Measurements from ENCODE around the gene AGAP9.
"Not testable (repeated sequence)": the region's sequence is repeated elsewhere in the genome, so short reads cannot be mapped to it uniquely, and the experiment has no call there.

Gene AGAP9

DNA sequence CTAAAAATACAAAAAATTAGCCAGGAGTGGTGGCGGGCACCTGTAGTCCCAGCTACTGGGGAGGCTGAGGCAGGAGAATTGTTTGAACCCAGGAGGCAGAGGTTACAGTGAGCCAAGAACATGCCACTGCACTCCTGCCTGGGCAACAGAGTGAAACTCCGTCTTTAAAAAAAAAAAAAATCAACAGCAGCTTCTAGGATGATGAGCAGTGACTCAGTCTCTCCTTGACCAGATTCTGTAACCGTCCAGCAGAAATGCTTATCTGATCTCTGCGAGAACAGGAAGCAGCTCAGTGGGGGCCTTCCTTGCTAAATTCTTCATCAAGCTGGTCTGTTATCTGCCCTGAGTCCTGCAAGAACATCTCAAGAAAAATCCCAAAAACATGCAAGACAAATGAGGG is 37.5 kb downstream of the AGAP9 start:
- DNase-seq (ENCODE audit: low spot score): not testable (repeated sequence)

DNA sequence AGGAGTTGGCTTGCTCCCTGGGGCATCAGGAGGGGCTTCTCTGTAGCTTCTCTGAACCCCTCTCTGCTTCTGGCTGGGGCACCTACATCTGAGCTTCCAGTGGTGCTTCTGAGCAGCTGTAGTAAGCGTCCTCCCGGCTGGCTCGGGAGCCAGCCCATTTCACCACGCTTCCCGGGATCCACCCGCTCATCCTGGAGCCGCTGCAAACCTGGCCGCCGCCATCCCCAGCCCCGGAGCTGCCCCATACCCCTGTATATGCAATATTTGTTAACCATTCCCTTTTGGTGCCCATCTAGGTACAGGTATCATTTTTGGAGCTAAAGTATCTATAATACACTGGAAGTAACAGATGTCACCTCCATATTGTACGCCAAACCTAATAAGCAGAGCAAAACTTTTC is 38.7 kb downstream of the AGAP9 start:
- DNase-seq (ENCODE audit: low spot score): not testable (repeated sequence)

DNA sequence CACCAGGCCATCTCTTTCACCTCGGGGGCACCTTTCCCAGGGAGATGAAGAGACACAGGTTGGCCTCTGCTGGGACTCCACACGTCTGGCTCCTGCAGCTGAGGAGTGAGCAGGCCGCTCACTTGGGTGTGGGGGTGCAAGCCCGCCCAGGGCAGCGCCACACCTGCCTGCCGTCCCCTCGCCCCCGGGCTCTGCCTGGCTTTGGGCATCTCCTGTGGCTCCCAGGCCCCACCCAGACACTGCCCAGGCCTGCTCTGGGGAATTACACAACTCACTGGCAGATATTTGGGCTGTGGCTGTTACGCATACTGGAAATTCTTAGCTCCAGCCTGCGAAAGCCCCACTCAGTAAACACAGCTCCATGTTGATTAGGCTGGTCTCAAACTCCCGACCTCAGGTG is 39.5 kb downstream of the AGAP9 start, which contains the start of gene ANXA8:
ANXA8 (minus strand) TSS at position 193 of the 400 bp plus-strand sequence; CDS start at position 11, 182 bp downstream.
- DNase-seq (ENCODE audit: low spot score): not testable (repeated sequence)

DNA sequence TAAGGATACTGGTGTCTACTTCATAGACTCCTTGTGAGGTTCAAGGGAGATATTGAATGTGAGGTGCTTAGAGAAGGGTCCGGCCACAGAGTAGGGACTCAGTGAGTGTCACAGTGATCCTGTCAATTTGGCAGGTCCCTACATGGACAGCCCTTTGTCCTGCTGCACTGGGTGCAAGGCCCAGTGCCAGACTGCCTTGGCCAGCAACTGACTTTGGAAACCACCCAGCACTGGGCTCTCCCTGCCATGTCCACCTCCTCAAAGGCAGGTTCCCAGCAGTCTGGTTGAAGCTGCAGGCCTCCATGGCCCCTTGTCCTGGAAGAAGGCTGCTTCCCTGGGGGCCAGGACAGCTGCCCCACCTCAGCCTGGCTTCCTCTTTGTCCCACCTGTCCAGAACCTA is 41.1 kb downstream of the AGAP9 start:
- not testable (repeated sequence) for DNase-seq (ENCODE audit: low spot score)

DNA sequence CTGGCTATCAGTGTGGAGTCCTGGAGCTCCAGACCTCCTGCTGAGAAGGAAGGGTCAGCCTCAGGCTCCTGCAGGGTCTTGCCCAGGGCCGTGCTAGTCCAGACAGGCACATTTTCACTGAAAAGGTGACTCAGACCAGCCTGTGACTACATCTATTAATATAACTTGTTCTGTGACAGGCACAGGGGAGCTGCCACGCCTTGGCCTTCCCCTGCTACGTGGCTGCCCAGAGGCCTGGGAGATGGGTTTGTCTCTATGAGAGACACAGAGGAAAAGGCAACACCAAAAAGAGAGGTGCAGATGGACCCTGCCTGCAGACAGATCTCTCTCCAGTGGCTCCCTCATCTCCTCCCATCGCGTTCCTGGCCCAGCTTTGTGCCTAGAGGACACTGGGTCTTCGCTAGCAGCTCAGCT is 41.7 kb downstream of the AGAP9 start:
- DNase-seq (ENCODE audit: low spot score): not testable (repeated sequence)

DNA sequence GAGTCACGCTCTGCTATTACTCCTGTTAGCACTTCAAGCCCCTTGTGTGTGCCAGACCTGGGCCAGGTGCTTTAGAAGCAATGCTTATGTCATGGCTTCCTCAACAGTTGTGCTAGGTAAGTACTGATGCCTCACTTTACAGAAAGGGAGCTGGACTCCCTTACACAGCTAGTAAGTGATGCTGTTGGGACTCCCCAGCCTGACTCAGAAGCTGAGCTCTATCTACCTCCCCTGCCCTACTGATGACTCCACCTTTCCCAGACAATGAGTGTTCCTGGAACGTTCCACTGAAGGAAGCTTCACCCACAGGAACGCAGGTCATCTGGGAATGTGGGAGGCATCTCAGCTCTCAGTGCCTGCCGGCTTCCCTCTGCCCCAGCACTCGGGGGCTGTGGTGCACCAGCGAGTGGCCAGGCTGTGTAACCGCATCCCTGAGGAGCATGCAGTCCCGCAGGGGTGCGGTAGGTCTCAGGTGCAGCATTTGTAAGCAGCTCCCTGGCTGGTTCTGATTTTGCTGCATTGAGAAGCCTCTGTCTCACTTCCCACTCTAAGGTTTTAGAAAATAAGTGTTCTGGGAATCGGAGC is 42.2 kb downstream of the AGAP9 start:
- DNase-seq (ENCODE audit: low spot score): not testable (repeated sequence)

DNA sequence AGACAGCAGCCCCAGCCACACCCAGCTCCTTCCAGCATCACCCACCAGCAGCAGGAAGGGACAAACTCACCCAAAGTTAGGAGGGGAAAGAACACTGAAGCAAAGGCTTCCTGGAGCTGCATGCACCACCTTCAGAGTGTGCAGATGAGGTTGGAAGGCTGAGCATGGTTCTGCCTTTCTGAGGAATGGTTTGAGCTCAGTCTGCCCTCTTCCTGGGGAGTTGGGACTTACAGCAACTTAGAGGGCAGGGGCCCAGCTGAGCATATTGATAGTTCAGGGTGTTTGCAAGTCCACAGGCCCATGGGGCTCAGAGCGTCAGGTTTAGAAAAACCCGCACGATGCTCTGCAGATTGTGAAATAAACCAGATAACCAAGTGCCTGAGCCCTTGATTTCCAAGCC is 43.3 kb downstream of the AGAP9 start:
- DNase-seq (ENCODE audit: low spot score): not testable (repeated sequence)

DNA sequence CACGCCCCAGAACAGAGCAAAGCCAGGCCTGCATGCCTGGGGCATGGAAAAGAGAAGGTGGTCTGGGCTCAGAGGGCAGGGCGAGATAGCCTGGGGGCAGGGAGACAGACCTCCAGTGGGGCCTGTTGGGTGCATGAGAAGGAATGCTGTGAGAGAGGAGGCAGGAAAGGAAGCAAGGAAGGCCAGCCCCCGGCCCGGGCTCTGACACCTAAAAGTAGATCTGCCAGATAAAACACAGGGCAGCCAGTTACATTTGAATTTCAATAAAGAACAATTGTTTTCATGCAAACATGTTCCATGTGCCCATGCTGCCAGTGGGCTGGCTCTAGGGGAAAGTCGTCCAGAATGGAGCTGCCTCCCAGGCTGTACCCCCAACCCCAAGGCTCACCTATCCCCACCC is 45.3 kb downstream of the AGAP9 start:
- not testable (repeated sequence) for DNase-seq (ENCODE audit: low spot score)

DNA sequence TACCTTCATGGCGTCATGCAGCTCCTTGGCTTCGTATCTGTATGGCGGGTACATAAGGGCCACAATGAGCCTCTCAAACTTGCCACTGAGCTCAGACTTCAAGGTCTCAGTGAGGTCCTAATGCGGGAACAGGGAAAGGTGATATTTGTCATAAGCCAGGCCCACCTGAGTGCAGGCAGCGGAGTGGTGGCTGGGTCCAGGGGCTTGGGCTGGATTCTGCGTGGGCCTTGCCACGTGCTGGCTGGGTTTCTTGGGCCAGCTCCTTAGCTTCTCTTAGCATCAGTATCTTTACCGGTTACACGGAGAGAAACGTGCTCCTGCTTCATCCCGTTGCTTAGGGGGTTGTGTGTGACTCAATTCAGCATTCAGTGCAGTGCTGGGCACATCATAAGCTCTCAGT is 46.4 kb downstream of the AGAP9 start:
- DNase-seq (ENCODE audit: low spot score): not testable (repeated sequence)

DNA sequence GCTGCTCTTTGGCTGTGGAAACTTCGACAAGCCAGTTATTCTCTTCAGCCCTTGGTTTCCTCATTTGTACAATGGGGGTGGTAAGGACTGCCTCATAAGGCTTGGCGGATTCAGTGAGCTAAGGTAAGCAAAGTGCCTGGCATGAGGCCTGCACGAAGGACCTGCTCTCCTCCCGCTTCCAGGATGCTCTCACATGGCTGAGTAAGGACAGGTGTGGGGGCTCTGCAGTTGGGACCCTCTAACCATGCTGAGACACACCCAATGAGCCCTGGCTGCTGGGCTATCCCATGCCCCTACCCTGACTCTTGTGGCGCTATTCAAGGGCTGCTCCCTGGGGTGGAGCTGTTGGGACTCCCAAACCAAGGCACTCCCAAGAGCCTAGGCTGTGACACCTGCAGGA is 48.3 kb downstream of the AGAP9 start:
- not testable (repeated sequence) for DNase-seq (ENCODE audit: low spot score)

DNA sequence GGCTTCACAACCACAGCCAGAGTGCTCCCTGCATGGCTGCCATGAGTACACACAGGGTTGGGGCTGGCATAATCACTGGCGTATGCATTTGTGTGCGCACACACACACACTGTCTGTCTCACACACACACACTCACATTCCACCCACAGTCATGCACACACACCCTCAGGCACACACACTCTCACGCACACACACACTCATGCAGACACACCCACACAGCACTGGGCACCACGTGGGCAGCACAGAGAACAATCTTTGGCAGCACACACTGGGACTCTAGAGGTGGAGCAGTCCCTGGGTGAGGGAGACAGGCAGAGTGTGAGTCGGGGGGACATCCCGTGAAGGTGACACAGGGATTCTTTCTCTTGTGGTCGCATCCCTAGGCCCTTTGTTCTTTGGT is 49.9 kb downstream of the AGAP9 start:
- not testable (repeated sequence) for DNase-seq (ENCODE audit: low spot score)

DNA sequence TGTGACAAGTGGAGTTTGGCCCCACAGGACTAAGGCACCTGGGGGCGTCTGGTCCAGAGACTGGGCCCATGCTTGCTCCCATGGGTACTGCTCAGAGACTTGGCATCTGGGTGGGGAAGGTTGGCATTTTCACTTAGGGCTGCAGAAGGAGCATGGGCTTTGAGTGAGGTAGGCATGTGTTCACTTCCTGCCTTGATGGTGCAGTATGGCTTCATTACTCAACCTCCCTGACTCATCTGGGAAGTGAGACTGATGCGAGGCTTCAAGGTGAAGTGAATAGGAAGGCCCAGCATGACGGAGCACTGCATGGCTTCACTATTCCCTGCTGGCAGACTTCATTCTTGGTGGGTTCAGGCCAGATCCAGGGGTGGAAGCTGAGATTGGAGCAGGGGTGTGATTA is 50.8 kb downstream of the AGAP9 start:
- DNase-seq (ENCODE audit: low spot score): not testable (repeated sequence)

DNA sequence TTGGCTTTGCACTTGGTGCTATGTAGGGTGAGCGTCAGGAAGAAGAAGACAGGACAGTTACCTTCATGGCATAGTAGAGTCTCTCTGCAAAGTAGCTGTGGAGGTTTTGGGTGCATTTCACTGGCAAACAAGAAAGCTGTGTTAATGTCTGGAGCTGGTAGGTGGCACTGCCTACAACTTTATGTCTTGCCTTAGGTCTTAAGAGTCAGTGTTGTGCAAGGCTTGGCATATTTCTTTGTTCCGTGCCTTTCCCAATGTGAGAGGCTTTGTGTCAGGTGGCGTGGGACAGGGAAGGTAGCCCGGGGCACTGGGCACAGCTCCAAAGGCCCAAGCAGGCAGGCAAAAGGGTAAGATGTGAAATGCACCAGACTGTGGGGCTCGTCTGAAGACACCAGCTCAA is 51.4 kb downstream of the AGAP9 start:
- DNase-seq (ENCODE audit: low spot score): not testable (repeated sequence)

DNA sequence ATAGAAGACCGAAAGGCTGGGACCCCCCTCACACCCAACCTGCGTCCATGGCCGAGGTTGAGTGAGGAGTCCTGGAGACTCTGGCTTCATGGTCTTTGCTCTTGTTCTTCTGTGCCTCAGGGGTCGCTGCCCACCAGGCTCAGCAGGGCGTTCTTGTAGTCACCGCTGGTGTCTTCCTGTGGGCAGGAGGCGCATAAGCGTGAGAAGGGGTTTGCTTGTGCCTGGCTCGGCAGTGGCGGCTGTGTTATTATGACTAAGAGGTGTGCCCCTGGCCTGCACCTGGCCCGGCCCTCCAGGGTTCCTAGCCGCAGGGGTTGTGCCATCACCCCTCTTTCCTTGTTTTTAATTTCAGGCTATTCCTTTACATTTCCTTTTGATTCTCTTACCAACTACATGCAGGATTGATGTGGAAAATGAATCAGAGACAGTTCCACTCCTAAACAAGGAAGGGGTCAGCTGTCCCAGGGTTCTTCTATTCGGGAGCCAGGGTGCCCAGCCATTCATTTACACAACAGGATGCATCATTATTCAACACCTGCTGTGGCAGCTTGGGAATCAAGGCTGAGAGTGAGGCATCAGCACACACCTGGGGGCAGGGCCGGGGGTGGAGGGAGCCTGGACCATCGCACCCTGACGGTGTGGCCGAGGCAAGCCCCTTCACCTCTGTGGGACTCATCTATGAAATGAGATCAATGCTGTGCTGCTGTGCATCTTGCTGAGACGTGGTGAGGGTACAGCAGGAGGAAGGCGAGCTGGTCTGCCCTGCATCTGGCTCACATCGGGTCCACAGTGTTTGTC is 54.5 kb downstream of the AGAP9 start:
- not testable (repeated sequence) for DNase-seq (ENCODE audit: low spot score)

DNA sequence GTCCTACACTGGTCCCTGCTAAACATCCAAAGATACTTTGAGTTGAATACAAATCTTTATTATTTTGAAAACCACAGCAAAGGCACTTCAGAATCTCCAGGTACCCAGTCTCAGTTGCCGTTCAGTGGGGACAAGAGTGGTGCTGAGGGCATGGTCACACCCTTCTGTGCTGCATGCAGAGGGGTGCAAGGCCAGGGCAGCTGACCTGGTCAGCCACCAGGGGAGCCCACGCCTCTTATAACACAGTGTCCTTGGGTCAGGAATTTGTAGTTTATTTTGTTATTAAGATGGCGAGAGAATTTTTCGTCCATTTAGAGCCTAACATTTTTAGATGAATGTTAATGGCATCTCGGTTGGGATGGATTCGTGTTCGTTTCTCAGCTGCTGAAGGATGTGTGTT is 55.5 kb downstream of the AGAP9 start:
- not testable (repeated sequence) for DNase-seq (ENCODE audit: low spot score)

DNA sequence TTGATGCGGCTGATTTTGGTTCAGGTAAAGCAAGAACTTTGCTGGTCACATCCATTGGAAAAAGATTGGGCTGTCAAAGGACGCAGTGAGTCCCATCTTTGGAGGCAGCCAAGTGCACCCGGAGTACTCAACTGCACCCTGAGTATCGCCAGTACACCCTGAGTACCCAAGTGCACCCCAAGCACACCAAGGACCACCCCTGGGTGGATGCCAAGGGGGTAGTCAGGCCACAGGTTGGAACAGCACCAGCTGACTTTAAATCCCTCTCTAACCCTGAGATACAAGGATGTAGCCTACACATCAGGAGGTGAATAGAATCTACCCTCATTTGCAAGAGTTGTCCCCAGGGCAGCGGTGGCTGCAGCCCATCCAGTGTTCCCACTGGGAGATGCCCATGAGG is 56.0 kb downstream of the AGAP9 start:
- not testable (repeated sequence) for DNase-seq (ENCODE audit: low spot score)

DNA sequence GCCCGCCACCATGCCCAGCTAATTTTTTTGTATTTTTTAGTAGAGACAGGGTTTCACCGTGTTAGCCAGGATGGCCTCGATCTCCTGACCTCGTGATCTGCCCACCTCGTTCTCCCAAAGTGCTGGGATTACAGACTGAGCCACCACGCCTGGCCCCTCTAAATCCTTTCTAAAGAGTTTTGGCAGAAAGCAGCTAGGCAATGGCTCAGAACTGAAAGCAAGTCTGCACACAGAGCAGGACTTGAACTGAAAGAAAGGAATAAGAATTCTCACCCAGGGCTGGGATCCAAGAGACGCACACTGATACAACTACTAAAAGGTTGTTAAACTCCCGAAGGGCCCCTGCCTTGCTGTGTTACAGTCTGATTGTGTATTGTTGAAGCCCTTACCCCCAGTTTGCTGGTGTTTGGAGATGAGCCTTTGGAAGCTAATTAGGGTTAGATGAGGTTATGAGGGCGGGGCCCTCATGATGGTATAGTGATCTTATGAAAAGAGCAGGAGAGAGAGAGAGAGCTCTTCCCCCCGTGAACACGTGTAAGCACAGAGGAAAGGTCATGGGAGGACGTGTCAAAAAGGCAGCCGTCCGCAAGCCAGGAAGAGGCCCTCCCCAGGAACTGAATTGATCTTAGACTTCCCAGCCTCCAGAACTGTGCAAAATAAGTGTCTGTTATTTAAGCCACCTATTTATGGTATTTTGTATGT is 58.1 kb downstream of the AGAP9 start:
- DNase-seq (ENCODE audit: low spot score): not testable (repeated sequence)

DNA sequence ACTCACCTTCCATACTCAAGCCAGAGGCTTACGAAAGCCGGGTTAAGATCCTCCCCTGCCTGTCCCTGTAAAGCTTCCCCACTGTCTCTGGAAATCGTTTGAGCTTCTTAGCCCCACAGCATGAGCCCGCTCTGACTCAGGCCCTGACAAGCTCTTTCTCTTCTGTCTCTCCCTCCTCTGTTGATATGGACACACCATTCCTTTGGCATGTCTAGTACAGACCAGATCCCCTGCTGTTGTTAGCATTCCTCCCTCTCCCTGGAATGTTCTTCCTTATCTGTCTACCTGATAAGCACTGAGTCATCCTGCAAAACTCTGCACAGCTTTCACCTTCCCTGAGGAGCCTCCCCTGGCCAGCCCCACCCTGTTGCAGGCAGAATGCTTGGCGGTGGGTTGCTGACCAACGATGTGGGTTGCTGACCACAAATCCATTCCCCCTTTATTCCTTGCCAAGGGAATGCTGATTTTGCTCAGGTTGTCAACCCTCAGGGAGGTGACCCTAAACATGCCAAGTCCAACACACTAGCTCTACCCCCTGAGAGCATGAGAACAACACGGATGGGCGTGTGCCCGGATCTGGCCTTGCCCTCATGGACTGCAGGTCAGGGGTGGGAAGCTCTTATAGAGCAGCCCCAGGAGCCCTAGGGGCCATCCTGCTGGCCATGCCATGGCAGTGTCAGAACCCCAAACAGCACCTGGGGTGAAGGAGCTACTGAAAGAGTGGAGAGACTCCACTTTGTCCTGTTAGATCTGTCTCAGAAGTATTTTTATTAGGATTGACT is 60.7 kb downstream of the AGAP9 start:
- DNase-seq (ENCODE audit: low spot score): not testable (repeated sequence)

DNA sequence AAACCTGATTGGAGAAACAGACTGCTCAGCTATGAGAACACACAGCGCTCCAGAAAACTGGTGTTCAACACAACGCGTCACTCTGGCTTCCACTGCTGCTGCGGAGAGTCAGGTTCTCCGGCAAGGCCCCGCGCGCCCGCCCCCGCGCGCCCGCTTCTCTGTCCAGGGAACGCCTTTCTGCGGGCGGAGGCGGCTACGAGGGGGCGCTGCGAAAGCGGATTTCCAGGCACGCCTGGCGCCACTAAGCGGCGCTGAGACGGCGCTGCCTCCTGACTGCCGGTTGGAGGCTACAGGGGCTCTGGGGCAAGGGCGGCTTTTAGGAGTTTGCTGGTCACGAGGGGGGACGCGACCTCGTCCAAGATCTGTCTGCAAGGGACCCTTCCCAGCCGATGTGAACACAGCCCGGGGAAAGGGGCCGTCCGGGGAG is 62.2 kb downstream of the AGAP9 start:
- DNase-seq (ENCODE audit: low spot score): not testable (repeated sequence)

DNA sequence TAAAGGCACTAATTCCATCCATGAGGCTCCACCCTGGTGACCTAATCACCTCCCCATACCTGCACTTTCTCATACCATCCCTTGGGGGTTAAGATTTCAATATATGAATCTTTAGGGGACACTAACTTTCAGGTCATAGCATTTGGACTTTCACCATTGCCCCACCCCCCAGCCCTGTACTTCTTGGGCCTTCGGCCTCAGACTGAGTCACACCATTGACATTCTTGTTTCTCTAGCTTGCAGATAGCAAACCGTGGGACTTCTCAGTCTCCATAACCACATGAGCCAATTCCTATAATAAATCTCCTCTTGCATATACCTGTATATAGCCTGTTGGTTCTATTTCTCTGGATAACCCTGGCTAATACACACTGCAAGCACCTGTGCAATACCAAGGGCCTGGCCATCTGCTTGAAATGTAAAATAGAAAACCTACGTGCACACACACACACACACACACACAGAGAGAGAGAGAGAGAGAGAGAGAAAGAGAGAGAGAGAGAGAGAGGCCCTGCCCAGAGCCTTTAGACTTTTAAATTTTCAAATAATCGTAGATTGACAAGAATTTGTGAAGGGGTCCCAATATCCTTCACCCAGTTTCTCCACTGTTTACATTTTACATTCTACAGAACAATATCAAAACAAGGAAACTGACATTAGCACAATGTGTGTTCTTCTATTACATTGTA is 64.8 kb downstream of the AGAP9 start:
- DNase-seq (ENCODE audit: low spot score): no peak

DNA sequence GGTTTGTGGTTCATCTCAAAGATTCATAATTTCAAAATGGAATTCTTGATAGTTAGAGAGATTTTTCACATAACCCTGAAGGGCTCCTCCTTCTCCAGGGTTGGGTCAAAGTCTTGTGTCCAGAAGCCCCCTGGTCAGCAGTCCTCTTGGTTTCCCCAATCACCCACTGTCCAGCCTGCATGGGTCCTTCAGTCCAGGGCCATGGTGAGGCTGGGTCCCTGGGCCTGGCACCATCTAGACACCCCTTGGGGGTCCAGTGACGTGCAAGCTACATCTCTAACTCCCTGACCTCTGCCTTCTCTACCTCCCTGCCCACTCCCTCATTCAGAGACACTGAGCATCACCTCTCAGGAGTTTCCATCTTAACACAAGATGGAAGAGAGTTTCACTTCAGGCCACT is 65.6 kb downstream of the AGAP9 start:
- DNase-seq (ENCODE audit: low spot score): no peak

DNA sequence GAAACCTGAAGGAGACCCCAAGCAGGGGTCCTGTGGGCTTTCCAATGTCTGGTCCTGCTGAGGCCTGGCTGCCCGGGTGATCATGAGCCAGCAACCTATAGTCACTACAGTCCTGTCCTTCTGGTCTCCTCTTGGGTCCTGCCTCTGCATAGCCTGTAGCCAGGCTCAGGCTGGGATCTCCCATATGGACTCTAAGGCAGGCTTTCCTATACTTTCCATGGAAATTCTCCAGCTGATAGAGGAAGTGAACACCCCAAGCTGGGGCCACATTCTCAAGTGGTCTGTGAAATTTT is 66.0 kb downstream of the AGAP9 start:
- no peak for DNase-seq (ENCODE audit: low spot score)
